Fibroblast of lung (primary cell): ENCODE results near the gene RTP3. TPM values are rescaled to one million over a fixed set of nuclear protein-coding genes. Genes with fewer than 3 reads are reported as not detected.

ENCODE experiments used
- DNase-seq, 2 donors: peaks; one replicate each; pipeline versions ENCODE4 v3.0.0 to v3.0.0-alpha.2; 2010; ENCODE audit warnings: low read depth in 2 of 2
- H2AFZ ChIP-seq: 2 replicates; pipeline ENCODE4 v1.5.1; 2012; ENCODE audit warnings: low read length, control low read depth, inconsistent platforms
- H3K27ac ChIP-seq: 2 replicates; pipeline ENCODE4 v1.5.1; 2011; ENCODE audit warnings: low read length, control low read depth; ENCODE audit not compliant: insufficient read depth
- H3K27me3 ChIP-seq: 2 replicates; pipeline ENCODE4 v1.5.1; 2011; ENCODE audit warnings: mild to moderate bottlenecking, low read length; ENCODE audit not compliant: control insufficient read depth, insufficient read depth
- H3K36me3 ChIP-seq: 2 replicates; pipeline ENCODE4 v1.5.1; 2011; ENCODE audit warnings: low read length; ENCODE audit not compliant: control insufficient read depth, insufficient read depth
- H3K4me1 ChIP-seq: 2 replicates; pipeline ENCODE4 v1.5.1; 2011; ENCODE audit warnings: low read length; ENCODE audit not compliant: control insufficient read depth, insufficient read depth; ENCODE audit errors: extremely low read depth
- H3K4me2 ChIP-seq: 2 replicates; pipeline ENCODE4 v1.5.1; 2011; ENCODE audit warnings: low read length, control low read depth; ENCODE audit not compliant: insufficient read depth; ENCODE audit errors: extremely low read depth
- H3K4me3 ChIP-seq, 4 experiments: fragments of 200-600 bp in 1 of 4; sonication (generic) in 1 of 4; replicated peaks in 1 of 4; 2 replicates each; pipeline ENCODE4 v1.5.1; 2011 to 2016; ENCODE audit warnings: low read length in 4 of 4, low read depth in 3 of 4, mild to moderate bottlenecking in 3 of 4, control low read depth in 2 of 4, inconsistent platforms in 1 of 4, mixed read lengths in 1 of 4; ENCODE audit not compliant: insufficient read depth in 1 of 4; ENCODE audit errors: control extremely low read depth in 1 of 4
- H3K79me2 ChIP-seq: 2 replicates; pipeline ENCODE4 v1.5.1; 2012; ENCODE audit warnings: mild to moderate bottlenecking, low read length, inconsistent platforms; ENCODE audit not compliant: control insufficient read depth, insufficient read depth
- H3K9ac ChIP-seq: 2 replicates; pipeline ENCODE4 v1.5.1; 2011; ENCODE audit warnings: mild to moderate bottlenecking, low read length, control low read depth; ENCODE audit not compliant: insufficient read depth
- H3K9me3 ChIP-seq: 2 replicates; pipeline ENCODE4 v1.5.1; 2012; ENCODE audit warnings: low read depth, low read length; ENCODE audit not compliant: control insufficient read depth, insufficient read depth
- H4K20me1 ChIP-seq: 2 replicates; pipeline ENCODE4 v1.5.1; 2011; ENCODE audit warnings: low read length; ENCODE audit not compliant: control insufficient read depth, insufficient read depth; ENCODE audit errors: extremely low read depth
- CTCF ChIP-seq, 2 donors: IDR thresholded peaks in 1 of 2; conservative IDR thresholded peaks in 1 of 2; 1 replicate in 1 of 2; 2 replicates in 1 of 2; pipeline ENCODE4 v1.5.1; 2011 to 2012; ENCODE audit warnings: low read length in 2 of 2, control low read depth in 1 of 2, inconsistent platforms in 1 of 2, low read depth in 1 of 2, mild to moderate bottlenecking in 1 of 2
- EZH2 ChIP-seq: IDR thresholded peaks from 2 replicates; pipeline ENCODE4 v1.5.1; 2012; ENCODE audit warnings: low read length, control low read depth, mild to moderate bottlenecking; ENCODE audit errors: missing control alignments
- polyA plus RNA-seq, 2 donors: library from polyadenylated mRNA; depleted of rRNA in 1 of 2; stranded (reverse) in 1 of 2; unstranded in 1 of 2; fragments of >200 nt; gene quantifications; 2 replicates each; pipeline ENCODE4 v1.2.1, GENCODE V29; 2011 to 2012; ENCODE audit warnings: missing spikeins in 1 of 2
- total RNA-seq: library from RNA; depleted of rRNA; stranded (reverse); fragments of >200 nt; gene quantifications from 2 replicates; pipeline ENCODE4 v1.2.1, GENCODE V29; 2014

Gene RTP3
- total and polyA plus RNA-seq, 2 donors (not counting 1 experiment from before 2014, with no cell fraction given) = not detected

DNA sequence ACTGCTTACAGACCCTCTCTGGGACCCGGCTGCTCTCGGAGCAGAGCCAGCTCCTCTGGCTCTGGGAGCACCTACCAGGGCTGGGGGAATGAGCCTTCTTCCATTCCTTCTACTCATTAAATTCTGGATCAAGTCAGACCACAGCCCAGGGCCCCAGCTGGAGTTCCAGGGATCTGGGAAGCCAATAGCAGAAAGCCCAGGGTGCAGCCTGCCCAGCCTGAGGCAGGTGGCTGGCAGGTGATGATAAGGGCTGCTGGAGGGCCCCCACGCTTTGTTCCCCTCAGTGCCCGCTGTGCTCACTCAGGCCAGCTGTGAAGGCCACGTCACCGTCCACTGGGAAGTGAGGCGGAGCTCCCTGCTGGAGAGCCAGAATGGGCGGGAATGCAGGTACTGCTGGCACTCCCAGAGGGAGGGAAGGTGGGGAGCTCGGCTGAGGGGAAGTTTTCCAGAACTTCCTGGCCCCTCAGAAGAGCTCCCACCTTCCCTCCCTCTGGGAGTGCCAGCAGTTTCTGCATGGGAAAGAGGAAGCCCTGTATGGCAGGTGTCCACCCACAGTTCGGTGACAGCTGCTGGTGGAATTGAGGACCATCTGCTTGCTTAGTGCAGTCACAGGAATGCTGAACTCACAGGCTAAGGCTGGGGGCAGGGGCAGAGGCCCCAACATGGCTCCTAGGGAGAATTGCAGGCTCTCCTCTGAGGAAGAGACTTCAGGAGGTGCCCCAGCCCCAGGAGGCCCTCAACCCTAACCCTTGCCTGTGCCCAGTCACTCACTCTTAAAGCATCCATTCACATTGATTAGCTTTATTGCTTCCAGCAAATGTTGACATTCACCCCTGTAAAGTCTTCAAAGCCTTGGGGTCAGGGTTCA lies 12.6 kb upstream of the RTP3 start:
- no peak overlapping the region for H3K27ac ChIP-seq
- H4K20me1 ChIP-seq = no peaks in the 10 kb centered on the region
- no peak for TF ChIP-seq EZH2
- no peak for TF ChIP-seq CTCF (conservative IDR thresholded peaks at IDR 0.05 in 1 of 2, IDR thresholded peaks at IDR 0.05 in 1 of 2; ENCODE audit: low read depth in 1 of 2, low read length in 2 of 2)
- H3K27me3 ChIP-seq = no peaks in the 10 kb centered on the region
- H3K9ac ChIP-seq = no peak overlapping the region
- no peaks in the 10 kb centered on the region for H3K9me3 ChIP-seq
- DNase-seq = no peak
- H3K4me1 ChIP-seq = peaks cover 8% of the 10 kb centered on the region
- no peaks in the 10 kb centered on the region for H3K79me2 ChIP-seq
- no peak overlapping the region for H2AFZ ChIP-seq
- H3K4me2 ChIP-seq = no peak overlapping the region
- no peaks in the 10 kb centered on the region for H3K36me3 ChIP-seq
- H3K4me3 ChIP-seq = no peak overlapping the region

- H3K27ac ChIP-seq = no peak overlapping the region
- no peaks in the 10 kb centered on the region for H3K27me3 ChIP-seq
- H3K9me3 ChIP-seq = no peaks in the 10 kb centered on the region
- no peaks in the 10 kb centered on the region for H3K79me2 ChIP-seq
- no peak overlapping the region for H3K9ac ChIP-seq
- H3K36me3 ChIP-seq = no peaks in the 10 kb centered on the region
- H3K4me3 ChIP-seq = no peak overlapping the region
- DNase-seq = no peak
- peaks cover 8% of the 10 kb centered on the region for H3K4me1 ChIP-seq
- H2AFZ ChIP-seq = no peak overlapping the region
- H3K4me2 ChIP-seq = no peak overlapping the region
- no peaks in the 10 kb centered on the region for H4K20me1 ChIP-seq
- TF ChIP-seq CTCF (conservative IDR thresholded peaks at IDR 0.05 in 1 of 2, IDR thresholded peaks at IDR 0.05 in 1 of 2; ENCODE audit: low read depth in 1 of 2, low read length in 2 of 2) (no peak), EZH2 (no peak)
Observed at GRCh38 chr3:46485779-46486175, 12.0 kb upstream of the RTP3 start.

- no peak overlapping the region for H3K4me2 ChIP-seq
- no peaks in the 10 kb centered on the region for H3K9me3 ChIP-seq
- no peak overlapping the region for H3K27ac ChIP-seq
- H4K20me1 ChIP-seq = no peaks in the 10 kb centered on the region
- no peaks in the 10 kb centered on the region for H3K36me3 ChIP-seq
- H3K9ac ChIP-seq = no peak overlapping the region
- H3K4me3 ChIP-seq = no peak overlapping the region
- no peaks in the 10 kb centered on the region for H3K79me2 ChIP-seq
- no peaks in the 10 kb centered on the region for H3K27me3 ChIP-seq
- DNase-seq = peak; percentile 81 to 87
- no peak overlapping the region for H2AFZ ChIP-seq
- peaks cover 8% of the 10 kb centered on the region for H3K4me1 ChIP-seq
- TF ChIP-seq EZH2 = no peak
- peak; percentile 100 for TF ChIP-seq CTCF (conservative IDR thresholded peaks at IDR 0.05 in 1 of 2, IDR thresholded peaks at IDR 0.05 in 1 of 2; ENCODE audit: low read depth in 1 of 2, low read length in 2 of 2)
Observed at GRCh38 chr3:46488735-46489361, 8.9 kb upstream of the RTP3 start.
